DMS79 (cell line): Measurements from ENCODE around the gene BACH1.
A peak's percentile ranks its signal among the peaks of the same experiment; 100 is the strongest.

Experiments
- DNase-seq: peaks from one replicate; lab custom pipeline; 2025; lab: John Stamatoyannopoulos, UW

The BACH1 gene

GRCh38 chr21:29293495-29293894 is 5.2 kb upstream of the BACH1 start:
- DNase-seq: no peak

GRCh38 chr21:29295066-29295650 is 3.6 kb upstream of the BACH1 start:
- DNase-seq: no peak

- DNase-seq: no peak
These were observed 2.3 kb upstream of the BACH1 start for GRCh38 chr21:29296446-29296845.

DNA sequence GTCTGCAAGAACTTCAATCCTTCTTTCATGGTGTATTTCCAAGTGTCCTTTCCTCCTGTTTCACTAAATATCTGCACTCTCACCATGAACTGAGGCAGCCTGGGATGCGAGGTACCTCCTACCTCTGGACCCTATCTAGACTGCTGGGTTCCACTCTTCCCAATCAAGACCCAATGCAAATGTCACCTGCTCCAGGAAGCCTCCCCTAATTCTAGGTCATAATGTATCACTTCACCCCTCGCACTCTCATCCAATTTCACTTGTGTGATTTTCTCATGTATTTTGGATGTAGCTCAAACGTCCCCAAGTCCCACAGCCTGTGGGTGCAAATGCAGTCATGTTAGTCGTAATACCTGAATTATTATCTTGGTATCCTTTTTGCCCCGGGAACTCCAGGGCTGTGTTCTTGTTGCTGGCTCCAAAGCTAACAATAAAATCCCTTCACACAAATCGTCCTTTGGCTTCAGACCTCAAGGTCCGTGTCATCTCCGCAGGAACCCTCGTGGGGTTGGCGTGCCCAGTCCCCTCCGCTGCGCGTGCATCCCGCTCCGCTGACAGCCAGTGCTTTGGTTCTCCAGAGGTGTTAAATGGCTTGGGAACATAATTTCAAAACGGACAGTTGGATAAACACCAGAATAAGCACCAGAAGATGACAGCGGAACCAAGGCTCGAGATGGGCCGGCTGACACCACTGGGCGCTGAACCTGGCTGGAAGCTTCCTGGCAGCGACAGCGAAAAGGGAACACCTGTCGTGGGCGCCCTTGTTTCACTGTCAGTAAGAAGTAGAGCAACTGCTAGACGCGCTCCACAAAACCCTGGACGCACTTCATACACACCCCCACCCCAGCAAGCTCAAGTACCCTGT is 1.0 kb upstream of the BACH1 start:
- DNase-seq: no peak

DNA sequence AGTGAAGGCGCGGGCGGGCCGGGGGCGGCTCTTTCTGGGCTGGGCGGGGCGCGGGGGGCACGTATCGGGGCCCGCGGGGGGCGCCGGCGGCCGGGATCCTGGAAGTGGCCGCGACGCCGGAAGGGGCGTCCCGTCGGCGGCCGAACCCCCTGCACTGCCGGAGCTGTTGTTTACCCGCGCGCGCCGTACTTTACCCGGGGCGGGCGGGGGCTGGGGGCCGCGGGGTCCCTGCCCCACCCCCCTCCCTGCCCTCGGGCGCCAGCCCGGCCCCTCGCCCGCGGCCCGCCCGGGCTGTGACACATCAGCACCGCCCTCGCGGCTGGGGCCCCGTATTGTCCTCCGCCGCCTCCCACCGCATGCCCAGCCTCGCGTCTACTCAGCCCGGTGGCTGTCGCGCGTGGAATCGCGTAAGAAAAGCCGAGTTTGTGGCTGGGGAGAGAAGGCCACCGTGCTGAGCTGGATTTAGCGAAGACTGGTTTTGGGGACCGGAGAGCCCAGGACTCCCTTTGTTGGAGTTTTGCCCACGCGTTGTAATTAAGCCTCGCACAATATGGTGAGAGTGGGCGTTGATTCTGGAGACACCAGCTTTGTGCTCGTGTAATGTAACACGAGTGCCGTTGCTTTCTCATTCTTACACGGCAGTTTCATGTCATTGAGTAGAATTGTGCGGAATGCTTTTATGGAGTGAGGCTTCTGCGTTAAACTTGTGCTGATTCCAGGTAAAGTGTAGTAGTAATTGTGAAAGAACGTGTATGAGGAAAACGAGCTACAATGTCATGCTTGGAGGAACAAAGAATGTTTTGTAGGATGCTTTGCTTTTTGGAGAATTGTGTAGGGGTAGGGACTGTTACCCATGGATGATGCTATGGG is 559 bp downstream of the BACH1 start:
- DNase-seq: peak; percentile 19

DNA sequence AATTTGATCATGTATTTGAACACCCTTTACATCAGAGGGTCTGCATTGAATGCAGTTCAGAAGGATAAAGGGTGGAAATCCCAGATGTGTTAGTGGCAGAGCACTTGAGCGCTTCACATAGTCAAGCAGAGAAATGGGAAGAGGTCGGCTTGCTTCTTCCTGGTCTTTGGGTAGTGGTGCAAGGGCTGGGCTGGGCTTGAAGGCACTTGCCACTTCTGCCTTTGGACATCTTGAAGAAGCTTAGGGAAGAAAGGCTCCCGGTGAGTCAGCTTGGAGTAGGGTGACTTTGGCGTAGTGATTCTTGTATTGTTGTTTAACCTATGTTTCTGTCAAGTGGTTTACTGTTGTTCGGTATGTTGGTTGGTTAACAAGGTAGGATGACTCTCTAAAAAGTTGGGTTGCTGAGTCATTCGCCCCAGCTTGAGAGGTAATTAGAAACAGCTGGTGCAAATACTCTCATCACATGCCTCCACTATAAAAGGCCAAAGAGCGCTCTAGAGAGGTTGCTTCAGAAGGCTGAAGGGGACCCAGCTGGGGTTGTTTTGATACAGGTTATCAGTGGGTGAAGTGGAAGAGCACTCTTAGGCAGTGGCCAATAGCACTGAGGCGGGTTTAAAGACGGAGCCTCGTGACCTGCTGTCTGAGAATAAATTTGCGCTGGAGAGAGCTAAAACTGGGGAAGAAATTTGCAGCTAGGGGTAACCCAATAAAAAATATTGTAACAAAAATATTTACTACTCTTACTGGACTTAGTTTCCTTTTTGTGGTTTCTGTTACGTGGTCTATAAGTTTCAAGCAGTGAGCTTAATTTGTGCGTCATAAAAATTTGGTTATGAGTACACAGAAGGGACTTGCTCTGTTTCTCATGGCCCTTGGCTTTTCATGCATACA is 1.4 kb downstream of the BACH1 start:
- DNase-seq: peak; percentile 87

DNA sequence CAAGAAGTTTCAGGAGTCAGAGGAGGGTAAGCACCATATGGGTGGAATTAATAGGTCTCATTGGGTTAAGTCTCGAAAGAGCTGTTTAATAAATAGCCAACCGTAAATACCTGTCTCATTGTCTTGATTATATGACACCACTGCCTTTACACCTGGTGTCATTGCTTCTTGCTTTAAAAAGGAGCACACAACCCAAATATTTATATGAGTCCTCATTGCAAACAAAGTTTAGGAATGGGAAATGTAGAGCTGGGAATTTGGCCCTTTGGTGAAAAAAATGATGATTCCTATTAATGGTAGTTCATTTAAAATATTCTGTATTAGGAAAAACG is 2.1 kb downstream of the BACH1 start:
- no peak for DNase-seq

- DNase-seq: no peak
These were observed 3.0 kb downstream of the BACH1 start for GRCh38 chr21:29301691-29302090.

GRCh38 chr21:29302359-29302875 is 3.7 kb downstream of the BACH1 start:
- DNase-seq: no peak

GRCh38 chr21:29303288-29303687 is 4.6 kb downstream of the BACH1 start:
- DNase-seq: no peak

DNA sequence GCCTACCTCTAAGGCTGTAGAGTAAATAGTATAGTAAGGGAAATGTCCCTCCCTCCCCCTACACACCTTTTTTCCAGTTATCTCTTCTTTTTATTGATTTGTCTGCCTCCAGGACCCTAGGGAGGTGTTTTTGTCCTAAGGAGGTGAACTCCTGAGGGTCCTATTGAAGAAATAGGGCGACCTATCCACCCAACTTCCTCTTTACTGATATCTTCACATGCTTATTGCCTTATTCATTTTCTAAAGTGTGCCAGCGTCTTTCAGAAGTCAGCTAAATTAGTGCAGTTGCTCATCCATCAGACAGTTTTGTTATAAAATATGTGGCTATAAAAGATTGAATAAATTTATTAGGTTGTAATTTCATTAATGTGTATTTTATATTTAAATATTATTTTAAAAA is 5.9 kb downstream of the BACH1 start:
- DNase-seq: no peak

DNA sequence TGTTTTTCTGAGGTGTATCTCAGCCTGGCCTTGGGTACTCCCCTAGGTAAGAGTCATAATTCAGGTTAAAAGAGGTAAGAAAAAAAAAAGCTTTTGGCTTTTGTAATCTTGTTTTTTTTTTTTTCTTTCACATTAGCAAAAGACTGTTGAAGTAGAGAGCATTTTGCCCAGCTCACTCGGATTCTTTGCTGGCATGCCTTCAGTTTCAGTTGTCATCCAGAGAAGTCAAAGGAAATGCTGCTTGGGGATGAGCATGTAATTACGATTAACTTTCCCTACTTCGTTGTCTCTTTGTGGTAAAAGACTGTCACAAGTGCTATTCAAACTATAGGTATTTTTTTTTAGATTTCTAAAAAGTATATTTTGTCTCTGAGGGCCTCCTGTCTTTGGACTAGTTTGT is 6.3 kb downstream of the BACH1 start:
- no peak for DNase-seq

- DNase-seq: no peak
These were observed 6.8 kb downstream of the BACH1 start for GRCh38 chr21:29305561-29305960.

- no peak for DNase-seq
These were observed 8.2 kb downstream of the BACH1 start for GRCh38 chr21:29306920-29307319.

- no peak for DNase-seq
These were observed 9.2 kb downstream of the BACH1 start for GRCh38 chr21:29307718-29308455.

- no peak for DNase-seq
These were observed 9.7 kb downstream of the BACH1 start for GRCh38 chr21:29308456-29308783.

- no peak for DNase-seq
These were observed 11.0 kb downstream of the BACH1 start for GRCh38 chr21:29309703-29310102.

DNA sequence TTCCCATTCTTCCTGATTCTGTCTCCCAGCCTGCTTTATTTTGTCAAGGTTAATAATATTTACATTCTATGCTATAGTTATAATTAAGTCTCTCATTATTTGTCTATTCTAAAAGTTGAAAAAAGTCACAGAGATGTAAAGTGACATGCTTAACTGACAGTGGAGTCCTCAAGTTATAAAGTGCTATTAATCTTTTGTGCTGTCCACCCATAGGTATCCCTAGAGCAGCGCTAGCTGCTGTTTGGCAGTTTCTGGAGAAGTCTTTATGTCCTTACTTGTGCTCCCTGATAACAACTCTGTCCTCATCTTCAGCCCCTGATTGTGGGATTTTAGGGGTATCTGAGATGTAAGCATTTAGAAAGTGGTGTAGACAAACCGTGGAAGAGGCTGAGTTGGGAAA is 13.1 kb downstream of the BACH1 start:
- no peak for DNase-seq

- no peak for DNase-seq
These were observed 14.3 kb downstream of the BACH1 start for GRCh38 chr21:29312981-29313380.

GRCh38 chr21:29313662-29314408 is 15.1 kb downstream of the BACH1 start:
- no peak for DNase-seq
